Tibial artery (tissue), 4 donors: ENCODE results near the gene OPHN1.
"Not testable (repeated sequence)": the region's sequence is repeated elsewhere in the genome, so short reads cannot be mapped to it uniquely, and the experiment has no call there.

ENCODE experiments used
- DNase-seq, 2 donors: peaks; one replicate each; pipeline ENCODE4 v3.0.0-alpha.2; 2019
- H3K27ac ChIP-seq, 2 donors: fragments of 200-600 bp; sonication (generic) in 1 of 2; 1 replicate in 1 of 2; 2 replicates in 1 of 2; pipeline ENCODE4 v1.5.1; 2018 to 2019; ENCODE audit warnings: mild to moderate bottlenecking in 1 of 2
- H3K27me3 ChIP-seq, 2 donors: fragments of 200-600 bp; sonication (generic) in 1 of 2; one replicate each; pipeline versions ENCODE4 v1.5.1 to v1.6.0; 2016 to 2019
- H3K36me3 ChIP-seq, 3 donors: fragments of 200-600 bp; sonication (generic) in 2 of 3; one replicate each; pipeline ENCODE4 v1.5.1; 2016 to 2019; ENCODE audit warnings: mild to moderate bottlenecking in 2 of 3
- H3K4me1 ChIP-seq, 4 donors: fragments of 200-600 bp; sonication (generic) in 2 of 4; 1 replicate in 3 of 4; 2 replicates in 1 of 4; pipeline ENCODE4 v1.5.1; 2016 to 2019
- H3K4me3 ChIP-seq, 2 donors: fragments of 200-600 bp; sonication (generic) in 1 of 2; 1 replicate in 1 of 2; 2 replicates in 1 of 2; pipeline ENCODE4 v1.5.1; 2018 to 2019; ENCODE audit warnings: mild to moderate bottlenecking in 2 of 2
- H3K9me3 ChIP-seq, 3 donors: fragments of 200-600 bp; sonication (generic) in 1 of 3; one replicate each; pipeline ENCODE4 v1.5.1; 2016 to 2019
- CTCF ChIP-seq, 2 experiments: fragments of 200-600 bp in 1 of 2; fragments of 450-650 bp in 1 of 2; IDR thresholded peaks; one replicate each; pipeline ENCODE4 v1.5.1; 2017 to 2019; ENCODE audit warnings: antibody characterized with exemption in 2 of 2, mild to moderate bottlenecking in 1 of 2, moderate library complexity in 1 of 2
- intact Hi-C: fragments of 100-400 bp; cut with DNase I; formaldehyde crosslinking; loops from one replicate; pipeline ENCODE4 v1.15.0; 2023; ENCODE audit warnings: low total_unique reads

The OPHN1 gene

GRCh38 chrX:68403038-68403437 lies 30.3 kb downstream of the OPHN1 start:
- H3K4me1 ChIP-seq = no peaks in the 10 kb centered on the region
- no peak for DNase-seq
- intact Hi-C loops = no loop called here

GRCh38 chrX:68402094-68402493 lies 31.2 kb downstream of the OPHN1 start:
- intact Hi-C loops = no loop called here
- Histone ChIP-seq H3K27me3 (no peaks in the 10 kb centered on the region), H3K27ac (no peak overlapping the region), H3K36me3 (no peaks in the 10 kb centered on the region), H3K9me3 (no peaks in the 10 kb centered on the region), H3K4me3 (no peak overlapping the region), H3K4me1 (no peaks in the 10 kb centered on the region)
- TF ChIP-seq CTCF (IDR thresholded peaks at IDR 0.05) = no peak
- DNase-seq = no peak

More at GRCh38 chrX:68403038-68403437, 30.3 kb downstream of the OPHN1 start:
- Histone ChIP-seq H3K36me3 (no peaks in the 10 kb centered on the region), H3K27me3 (no peaks in the 10 kb centered on the region), H3K4me3 (no peak overlapping the region), H3K9me3 (no peaks in the 10 kb centered on the region), H3K27ac (no peak overlapping the region)
- no peak for TF ChIP-seq CTCF (IDR thresholded peaks at IDR 0.05)

GRCh38 chrX:68398291-68398690 lies 35.0 kb downstream of the OPHN1 start:
- intact Hi-C loops = no loop called here
- no peaks in the 10 kb centered on the region for H3K27me3 ChIP-seq
- H3K9me3 ChIP-seq = no peaks in the 10 kb centered on the region
- no peak overlapping the region for H3K27ac ChIP-seq
- DNase-seq = no peak
- H3K4me1 ChIP-seq = no peaks in the 10 kb centered on the region
- no peak overlapping the region for H3K4me3 ChIP-seq
- no peaks in the 10 kb centered on the region for H3K36me3 ChIP-seq
- TF ChIP-seq CTCF (IDR thresholded peaks at IDR 0.05) = no peak

GRCh38 chrX:68396953-68397352 lies 36.3 kb downstream of the OPHN1 start:
- no peaks in the 10 kb centered on the region for H3K4me1 ChIP-seq
- H3K27me3 ChIP-seq = no peaks in the 10 kb centered on the region
- no peak overlapping the region for H3K4me3 ChIP-seq
- no peak overlapping the region for H3K27ac ChIP-seq
- TF ChIP-seq CTCF (IDR thresholded peaks at IDR 0.05) = no peak
- no peaks in the 10 kb centered on the region for H3K9me3 ChIP-seq
- DNase-seq = no peak
- intact Hi-C loops = no loop called here
- no peaks in the 10 kb centered on the region for H3K36me3 ChIP-seq

- H3K9me3 ChIP-seq, intact Hi-C loops, H3K4me3 ChIP-seq, H3K4me1 ChIP-seq, H3K36me3 ChIP-seq, DNase-seq, H3K27me3 ChIP-seq, H3K27ac ChIP-seq: not testable (repeated sequence)
These were observed 43.8 kb downstream of the OPHN1 start for GRCh38 chrX:68389419-68389960.

- TF ChIP-seq CTCF (IDR thresholded peaks at IDR 0.05) = no peak
- Histone ChIP-seq H3K36me3 (no peaks in the 10 kb centered on the region), H3K4me3 (no peak overlapping the region), H3K27ac (no peak overlapping the region), H3K9me3 (no peaks in the 10 kb centered on the region), H3K27me3 (no peaks in the 10 kb centered on the region), H3K4me1 (no peaks in the 10 kb centered on the region)
- intact Hi-C loops = no loop called here
- no peak for DNase-seq
These were observed 45.5 kb downstream of the OPHN1 start for GRCh38 chrX:68387776-68388175.
